Keratinocyte (primary cell): Measurements from ENCODE around the gene ATAD1.

Source experiments
- EZH2 ChIP-seq: IDR thresholded peaks from one replicate; pipeline ENCODE4 v1.6.1; 2012; ENCODE audit warnings: inconsistent platforms, mild to moderate bottlenecking, low read length, moderate library complexity
- TF ChIP-seq, protein P1 (sequence below), 3 experiments: IDR thresholded peaks in 1 of 3; conservative IDR thresholded peaks in 1 of 3; optimal IDR thresholded peaks in 1 of 3; 2 replicates in 2 of 3; 3 replicates in 1 of 3; pipeline versions ENCODE3 to v1.5.1; 2011; ENCODE audit warnings: low read length in 3 of 3, mild to moderate bottlenecking in 3 of 3, moderate library complexity in 2 of 3, control low read depth in 1 of 3, inconsistent platforms in 1 of 3; ENCODE audit not compliant: insufficient read depth in 2 of 3; ENCODE audit errors: extremely low read depth in 1 of 3

- no peak for TF ChIP-seq EZH2
- TF ChIP-seq, protein P1, sequence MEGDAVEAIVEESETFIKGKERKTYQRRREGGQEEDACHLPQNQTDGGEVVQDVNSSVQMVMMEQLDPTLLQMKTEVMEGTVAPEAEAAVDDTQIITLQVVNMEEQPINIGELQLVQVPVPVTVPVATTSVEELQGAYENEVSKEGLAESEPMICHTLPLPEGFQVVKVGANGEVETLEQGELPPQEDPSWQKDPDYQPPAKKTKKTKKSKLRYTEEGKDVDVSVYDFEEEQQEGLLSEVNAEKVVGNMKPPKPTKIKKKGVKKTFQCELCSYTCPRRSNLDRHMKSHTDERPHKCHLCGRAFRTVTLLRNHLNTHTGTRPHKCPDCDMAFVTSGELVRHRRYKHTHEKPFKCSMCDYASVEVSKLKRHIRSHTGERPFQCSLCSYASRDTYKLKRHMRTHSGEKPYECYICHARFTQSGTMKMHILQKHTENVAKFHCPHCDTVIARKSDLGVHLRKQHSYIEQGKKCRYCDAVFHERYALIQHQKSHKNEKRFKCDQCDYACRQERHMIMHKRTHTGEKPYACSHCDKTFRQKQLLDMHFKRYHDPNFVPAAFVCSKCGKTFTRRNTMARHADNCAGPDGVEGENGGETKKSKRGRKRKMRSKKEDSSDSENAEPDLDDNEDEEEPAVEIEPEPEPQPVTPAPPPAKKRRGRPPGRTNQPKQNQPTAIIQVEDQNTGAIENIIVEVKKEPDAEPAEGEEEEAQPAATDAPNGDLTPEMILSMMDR (optimal IDR thresholded peaks at IDR 0.05 in 1 of 3, IDR thresholded peaks at IDR 0.05 in 1 of 3, conservative IDR thresholded peaks at IDR 0.05 in 1 of 3; ENCODE audit: extremely low read depth in 1 of 3, insufficient read depth in 2 of 3, low read length in 3 of 3): no peak
These were observed 49.4 kb upstream of the ATAD1 start for GRCh38 chr10:87867453-87867852.
